Measurements from ENCODE around the gene ZNF462.
A peak's percentile ranks its signal among the peaks of the same experiment; 100 is the strongest.
"Not testable (repeated sequence)": the region's sequence is repeated elsewhere in the genome, so short reads cannot be mapped to it uniquely, and the experiment has no call there.

The ZNF462 gene

DNA sequence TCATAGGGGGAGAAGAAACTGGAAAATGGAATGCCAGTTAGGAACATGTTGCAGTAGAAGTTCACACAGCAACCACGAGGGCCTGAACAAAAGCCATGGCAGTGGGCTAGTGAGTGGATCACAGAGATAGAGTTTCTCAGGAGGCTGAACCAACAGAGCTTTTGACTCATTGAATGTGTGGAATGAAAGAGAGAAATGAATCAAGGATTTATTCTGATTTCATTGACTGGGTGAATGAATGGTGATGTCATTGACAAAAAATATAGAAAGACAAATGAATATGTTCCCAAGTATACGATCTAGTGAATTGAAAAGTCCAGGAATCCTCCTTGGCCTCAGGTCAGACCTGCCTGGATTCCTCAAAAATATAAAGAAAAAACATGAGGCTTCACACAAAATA lies 99.2 kb downstream of the ZNF462 start:
- no peak for DNase-seq

DNA sequence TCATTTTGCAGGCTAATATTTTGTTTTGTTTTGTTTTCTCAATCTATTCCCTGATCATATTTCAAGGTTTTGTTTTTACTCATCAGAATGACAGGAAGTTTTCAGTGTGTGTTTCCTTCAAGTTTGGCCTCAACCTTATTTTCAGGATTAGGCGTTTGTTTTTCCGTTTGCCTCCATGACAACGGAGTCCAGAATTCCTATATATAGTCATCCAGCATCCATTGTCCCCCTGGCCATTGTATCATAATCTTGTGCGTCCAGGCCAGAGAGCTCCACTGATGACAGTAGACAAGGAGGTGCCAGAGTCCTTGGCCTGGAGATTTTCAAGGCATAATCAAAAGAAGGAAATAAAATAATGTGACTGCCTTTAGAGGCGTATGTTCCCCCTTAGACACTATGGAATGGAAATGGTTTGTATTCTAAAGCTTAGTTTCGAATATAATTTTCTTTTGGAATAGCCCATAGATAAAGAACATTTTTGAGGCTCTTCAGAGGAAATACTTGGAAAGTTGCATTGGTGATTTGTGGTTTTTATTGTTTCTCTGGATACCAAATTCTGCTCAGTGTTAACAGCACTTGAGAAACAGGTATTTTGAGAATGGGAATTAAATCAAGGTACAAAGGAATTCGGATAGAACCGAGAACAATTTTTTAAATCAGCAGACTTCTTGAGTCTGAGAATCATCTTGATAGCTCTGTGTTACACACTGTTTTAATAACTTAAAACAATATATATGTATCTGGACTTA lies 99.8 kb downstream of the ZNF462 start:
- DNase-seq: no peak

DNA sequence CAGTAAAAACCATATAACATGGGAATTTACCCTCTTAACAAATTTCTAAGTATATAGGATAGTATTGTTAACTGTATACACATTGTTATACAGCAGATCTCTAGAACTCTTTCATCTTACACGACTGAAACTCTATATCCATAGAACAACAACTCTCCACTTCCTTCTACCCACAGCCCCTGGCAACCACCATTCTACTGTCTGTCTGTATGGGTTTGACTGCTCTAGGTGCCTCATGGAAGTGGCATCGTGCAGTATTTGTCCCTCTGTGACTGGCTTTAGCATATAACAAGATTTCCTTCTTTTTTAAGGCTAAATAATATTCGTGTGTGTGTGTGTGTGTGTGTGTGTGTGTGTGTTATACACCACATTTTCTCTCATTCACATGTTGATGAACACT lies 100.7 kb downstream of the ZNF462 start:
- no peak for DNase-seq

DNA sequence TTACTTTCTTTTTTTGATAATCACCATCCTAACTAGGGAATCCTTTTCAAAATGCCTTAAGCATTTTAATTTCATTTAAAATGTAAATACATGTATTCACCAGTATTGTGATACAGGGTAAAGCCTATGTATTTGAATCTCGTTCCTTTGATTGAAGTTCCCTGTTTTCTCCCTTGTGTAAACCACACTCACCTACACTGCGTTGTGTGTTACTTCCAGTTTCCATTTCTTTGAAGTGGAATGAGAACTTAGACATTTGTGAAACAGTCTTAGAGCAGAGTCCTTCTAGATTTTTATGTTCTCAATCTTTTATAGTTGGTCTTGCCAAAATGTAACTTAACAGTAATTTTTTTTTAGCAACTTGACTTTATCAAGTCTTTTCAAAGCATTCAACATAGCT lies 101.4 kb downstream of the ZNF462 start:
- no peak for DNase-seq

DNA sequence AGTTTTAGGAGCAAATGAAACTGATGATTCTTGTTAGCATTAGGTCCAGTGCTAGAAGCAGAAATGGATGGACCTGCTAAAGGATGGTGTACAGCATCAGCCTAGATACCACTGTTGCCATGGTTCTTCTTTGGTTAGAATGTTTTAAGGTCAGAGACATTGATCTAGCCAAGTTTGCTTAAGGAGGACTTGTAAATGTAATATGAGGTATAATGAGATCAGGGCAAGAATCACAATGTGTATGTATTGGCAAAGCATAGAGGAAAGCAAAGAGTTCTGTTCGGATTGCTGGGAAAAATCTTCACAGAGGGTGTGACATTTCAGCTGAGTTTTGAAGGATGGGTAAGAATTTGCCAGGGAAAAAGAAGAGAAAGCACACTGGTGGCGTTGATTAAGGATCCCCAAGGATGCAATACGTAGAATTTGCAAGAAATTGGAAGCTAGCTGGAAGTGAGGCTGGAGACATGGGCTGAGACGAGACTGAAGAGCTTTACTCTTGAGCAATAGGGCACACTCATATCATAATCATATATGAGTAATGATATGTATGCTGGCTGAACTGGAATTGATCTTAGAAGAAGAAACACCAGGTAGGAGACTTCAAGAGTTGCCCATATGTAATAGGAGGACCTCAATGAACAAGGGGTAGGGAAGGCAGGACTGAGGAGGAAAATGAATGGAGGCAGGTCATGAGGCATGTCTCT lies 102.0 kb downstream of the ZNF462 start:
- no peak for DNase-seq

DNA sequence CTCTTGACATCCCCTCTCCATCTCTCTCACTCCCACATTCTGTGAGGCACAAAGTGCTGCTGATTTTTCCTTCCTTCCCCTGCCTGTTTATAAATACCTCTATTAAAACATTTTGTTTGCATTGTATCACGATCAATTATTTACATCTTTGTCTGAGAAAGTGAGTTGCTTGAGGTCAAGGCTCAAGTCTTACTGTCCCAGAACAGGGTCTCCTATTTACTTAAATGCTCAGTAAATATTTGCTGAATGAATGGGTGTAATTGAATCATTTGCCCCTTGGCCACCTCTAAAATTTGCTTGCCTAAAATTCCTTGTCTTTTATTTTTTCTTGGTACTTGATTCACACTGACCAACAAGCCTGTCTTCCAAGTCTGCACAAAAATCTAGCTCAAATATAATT lies 103.5 kb downstream of the ZNF462 start:
- DNase-seq: no peak

DNA sequence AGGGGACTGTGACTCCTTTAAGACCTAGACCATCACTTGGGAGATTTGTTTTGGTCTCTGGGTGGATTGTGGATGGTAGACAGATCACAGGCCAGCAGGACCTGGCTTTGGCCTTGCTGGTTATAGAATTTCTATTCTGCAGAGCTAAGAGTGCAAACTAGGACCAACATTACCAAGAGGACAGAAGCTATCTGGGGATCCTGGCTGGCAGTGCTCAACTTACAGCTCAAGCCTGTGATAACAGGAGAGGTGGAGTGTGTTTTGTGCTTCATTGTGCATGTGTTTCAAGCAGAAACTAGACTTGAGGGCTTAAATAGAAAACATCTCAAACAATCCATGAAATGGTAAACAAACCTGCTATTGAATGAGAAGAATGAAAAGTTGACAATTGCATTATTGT lies 106.7 kb downstream of the ZNF462 start:
- DNase-seq: peak in 1 of 51 donors; percentile 53

DNA sequence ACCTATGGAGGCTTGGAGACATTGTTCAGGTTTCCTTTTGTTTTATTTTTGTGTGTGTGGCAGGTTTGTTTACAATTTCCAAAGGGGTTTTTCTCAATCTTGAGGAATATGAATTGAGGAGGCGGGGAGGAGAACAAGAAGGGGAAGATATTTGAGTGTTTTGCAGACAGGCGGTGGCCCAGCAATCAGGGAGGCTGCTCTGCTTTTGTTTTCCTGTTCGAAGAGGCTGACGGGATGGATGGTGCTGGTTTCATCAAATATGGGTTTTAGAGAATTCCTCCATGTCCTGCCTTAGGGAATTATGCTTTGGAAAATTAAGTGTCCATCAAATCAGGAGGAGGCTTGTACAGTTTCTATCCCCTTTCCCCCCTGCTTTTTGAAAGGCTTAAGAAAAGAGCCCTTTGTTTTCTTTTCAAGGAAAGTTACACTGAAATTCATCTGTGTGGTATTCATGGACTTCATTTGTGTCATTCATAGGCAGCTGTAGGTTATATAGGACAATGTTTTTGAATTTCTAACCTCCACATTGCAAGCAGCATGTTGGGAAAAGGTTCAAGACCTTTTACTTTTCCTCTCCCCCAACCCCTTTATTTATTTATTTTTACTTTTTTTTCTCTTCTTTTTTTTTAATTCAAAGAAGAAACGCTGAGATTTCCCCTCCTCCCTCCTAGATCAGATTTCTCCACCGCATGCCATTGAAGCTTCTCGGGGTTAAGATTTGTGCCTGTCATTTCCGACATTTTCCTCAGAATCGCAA lies 107.4 kb downstream of the ZNF462 start:
- DNase-seq: peak in 2 of 51 donors; percentile 4 to 53

DNA sequence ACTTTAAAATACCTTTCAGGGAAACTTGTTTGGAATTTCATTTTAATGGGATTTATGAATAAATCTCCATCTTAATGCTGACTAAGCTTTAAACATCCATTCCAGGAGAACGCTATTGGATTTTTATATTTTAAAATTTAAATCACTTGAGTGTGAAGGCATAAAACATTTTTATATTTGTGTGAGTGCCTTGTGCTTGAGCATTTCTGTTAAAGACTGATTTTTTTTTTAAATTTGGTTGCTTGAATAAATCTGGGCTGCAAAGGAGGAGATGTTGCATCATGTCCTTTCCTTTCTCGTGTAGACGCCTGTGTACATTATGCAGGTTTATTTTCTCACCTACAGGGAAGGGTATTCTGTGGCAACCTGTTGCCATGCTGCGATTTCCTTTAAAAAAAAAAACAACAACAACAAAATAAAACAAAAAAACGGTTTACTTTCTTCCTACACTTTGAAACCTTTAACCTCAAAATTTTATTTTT lies 108.1 kb downstream of the ZNF462 start:
- DNase-seq: no peak

DNA sequence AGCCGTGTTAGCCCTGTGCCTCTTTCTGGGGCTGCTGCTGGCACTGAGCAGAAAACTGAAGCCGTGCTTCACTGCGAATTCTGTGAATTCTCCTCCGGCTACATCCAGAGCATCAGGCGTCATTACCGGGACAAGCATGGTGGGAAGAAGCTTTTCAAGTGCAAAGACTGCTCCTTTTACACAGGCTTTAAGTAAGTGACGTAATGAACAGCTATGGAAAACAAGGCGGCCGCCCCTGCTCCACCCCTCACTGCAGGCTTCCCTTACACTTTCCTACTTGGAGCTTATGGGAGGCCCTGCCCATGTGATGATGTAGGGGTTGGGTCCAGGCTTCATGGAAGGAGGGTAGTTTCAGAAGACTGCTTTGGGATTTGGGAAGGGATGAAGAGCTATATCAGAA lies 109.1 kb downstream of the ZNF462 start:
- peak in 4 of 51 donors; percentile 1 to 11 (median 6) for DNase-seq

DNA sequence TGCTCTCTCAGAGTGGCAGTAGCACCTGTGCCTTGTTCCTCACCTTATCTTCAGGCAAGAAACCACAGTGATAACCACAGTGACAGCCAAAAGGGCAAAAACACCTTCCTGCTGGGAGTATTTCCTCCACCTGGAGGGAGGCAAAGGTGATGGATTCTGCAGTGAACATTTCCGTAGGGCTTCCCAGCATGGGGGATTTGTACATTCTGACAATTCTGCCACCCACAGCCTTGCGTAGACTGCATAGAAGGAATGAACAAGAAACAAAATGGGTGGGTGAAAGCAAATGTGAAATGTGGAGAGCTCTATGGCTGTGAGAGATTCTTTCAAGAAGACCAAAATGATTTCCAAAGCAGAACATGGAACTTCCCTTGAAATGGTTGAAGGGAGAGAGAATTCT lies 111.4 kb downstream of the ZNF462 start:
- no peak for DNase-seq

DNA sequence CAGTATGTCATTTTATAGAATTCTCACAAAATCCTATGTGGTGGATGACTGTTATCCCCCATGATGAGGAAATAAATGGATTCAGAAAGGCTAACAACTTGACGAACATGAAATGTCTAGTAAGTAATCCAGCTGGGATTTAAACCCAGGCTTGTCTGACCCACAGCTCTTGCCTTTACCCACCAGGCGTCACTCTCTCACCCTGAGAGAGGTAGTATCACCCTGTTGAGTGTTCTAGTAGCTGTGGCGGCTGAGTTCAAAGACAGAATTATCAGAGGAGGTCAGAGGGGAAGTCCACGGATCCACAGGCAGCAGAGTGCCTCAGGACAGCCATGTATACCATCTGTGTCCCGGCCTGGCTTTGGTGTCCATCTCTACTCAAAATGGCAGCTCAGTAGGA lies 113.8 kb downstream of the ZNF462 start:
- DNase-seq: no peak

DNA sequence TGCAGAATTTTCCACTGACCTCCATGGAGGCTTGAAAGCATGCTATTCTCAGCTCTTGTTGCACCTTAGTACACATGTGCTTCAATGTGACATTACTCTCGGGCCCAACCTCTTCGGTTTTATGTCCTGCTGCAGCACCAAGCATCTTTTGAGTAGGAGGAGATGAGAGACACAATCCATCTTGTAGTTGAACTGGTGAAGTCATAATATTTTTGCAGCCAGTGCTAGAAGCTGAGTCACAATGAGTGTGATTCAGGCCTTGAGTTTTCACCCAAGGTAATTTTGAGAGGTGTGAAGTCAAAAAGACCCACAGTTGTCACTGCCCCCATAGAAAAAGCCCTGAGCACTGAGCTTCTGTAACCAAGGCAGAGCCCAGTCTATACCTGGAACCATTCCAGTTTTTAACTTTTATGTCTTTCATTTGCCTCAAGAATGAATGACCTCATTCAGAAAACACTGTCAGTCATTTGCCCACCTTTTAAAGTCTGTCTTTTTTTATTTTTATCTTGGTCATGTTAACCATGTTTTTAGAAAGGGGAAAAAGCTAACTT lies 117.7 kb downstream of the ZNF462 start:
- DNase-seq: peak in 1 of 51 donors; percentile 14

DNA sequence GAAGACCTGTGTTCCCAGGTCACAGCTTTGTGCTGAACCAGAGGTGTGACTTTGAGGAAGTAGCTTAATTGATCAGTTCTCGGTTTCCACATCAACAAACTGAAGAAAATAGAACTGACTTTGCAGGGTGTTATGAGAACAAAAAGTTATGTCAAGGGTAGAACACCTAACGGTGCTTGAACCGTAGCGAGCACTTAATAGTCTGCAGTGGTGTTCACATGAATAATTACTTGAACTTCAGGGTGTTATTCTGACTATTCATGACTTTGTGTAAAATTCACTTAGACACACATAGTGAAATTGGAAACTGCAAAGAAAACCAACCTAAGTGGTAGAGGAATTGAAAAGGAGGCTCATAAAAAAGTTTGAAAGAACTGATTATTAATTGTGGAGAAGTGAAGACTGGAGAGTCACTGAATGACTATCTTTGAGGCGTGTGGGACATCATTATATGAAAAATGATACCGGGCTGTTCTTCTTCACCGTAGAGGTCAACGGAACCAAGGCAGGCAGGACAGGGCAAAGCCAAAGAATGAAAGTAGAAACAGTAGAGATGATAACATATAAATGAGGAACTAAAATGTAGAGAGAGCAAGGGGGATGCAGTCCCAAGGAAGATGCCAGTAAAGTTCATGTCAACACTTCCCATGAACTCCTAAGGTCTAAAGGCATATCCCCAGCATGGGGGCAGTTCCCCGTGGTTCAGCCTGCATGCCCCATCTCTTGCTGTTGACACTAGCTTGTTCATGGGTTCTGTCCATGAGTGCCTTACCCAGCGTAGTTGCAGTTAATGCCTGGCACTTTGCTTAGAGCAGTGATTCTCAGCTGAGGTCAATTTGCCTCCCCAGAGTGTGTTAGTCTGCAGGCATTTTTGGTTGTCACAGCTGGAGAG lies 118.7 kb downstream of the ZNF462 start:
- no peak for DNase-seq

DNA sequence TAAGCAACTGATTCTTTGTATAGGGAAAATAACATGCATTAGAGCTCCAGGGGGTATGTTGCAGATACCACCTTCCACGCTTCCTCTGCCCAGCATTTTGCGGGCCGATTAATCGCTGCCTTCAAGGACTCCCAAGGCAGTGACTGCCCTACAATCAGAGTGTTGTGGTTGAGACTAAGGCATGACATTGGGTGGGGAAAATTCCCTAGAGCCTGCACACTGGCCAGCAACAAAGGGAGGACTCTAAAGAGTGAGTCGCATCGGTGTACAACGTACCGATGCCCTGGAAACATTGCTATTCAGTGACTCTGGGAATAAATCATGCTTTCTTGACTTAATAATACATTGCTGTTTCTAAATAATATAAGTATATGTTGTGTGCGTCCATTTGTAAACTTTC lies 119.7 kb downstream of the ZNF462 start:
- no peak for DNase-seq

DNA sequence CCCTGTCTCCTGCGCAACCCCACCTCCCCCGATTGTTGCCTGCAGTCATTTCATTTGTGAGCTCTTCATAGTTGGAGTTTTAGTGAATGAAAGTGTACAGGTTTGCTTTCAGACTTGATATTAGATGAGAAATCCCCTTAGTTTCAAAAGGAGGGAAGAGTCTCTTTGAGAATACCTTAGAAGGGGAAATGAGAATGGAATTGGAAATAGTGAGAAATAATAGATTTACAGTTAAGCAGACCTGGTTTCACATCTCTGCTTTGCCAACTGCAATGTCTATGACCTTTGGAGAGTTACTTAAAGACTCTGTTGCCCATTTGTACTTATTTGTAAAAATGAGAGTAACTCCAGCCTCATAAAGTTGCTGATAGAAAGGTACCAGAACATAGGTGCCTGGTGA lies 120.4 kb downstream of the ZNF462 start:
- DNase-seq: no peak

DNA sequence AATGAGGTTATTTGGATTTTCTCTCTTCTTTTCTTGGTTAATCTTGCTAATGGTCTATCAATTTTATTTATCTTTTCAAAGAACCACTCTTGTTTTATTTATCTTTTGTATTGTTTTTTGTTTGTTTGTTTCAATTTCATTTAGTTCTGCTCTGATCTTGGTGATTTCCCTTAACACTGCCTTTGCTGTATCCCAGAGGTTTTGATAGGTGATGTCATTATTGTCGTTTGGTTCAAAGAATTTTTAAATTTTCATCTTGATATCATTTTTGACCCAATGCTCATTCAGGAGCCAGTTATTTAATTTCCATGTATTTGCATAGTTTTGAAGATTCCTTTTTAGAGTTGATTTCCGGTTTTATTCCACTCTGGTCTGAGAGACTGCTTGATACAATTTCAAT lies 126.9 kb downstream of the ZNF462 start:
- not testable (repeated sequence) for DNase-seq

DNA sequence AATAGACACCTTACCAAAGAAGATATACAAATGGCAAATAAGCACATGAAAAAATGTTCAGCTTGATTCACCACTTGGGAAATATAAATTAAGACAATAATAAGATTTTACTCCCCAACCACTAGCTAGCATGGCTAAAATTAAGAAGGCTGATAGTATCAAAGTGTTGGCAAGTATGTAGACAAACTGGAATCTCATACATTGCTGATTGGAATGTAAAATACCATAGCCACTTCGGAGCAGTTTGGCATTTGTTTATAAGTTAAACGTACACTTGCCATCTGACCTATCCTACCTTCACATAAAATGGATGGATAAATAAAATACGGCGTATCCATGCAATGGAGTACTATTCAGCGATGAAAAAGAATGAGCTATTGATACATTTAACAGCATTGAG lies 129.2 kb downstream of the ZNF462 start:
- DNase-seq: no peak

DNA sequence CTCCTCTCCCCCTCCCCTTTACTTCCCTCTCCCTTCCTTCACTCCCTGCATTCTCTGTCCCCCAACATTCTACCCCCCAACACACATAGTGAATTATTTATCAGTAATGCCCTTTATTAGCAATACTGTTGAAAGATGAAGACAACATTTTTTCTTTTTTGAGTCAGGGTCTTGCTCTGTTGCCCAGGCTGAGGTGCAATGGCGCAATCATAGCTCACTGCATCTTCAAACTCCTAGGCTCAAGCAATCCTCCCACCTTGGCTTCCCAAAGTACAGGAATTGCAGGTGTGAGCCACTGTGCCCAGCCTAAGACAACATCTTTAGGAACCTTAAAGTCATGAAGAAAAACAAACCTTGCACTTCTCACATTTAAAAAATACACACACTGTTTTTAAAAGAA lies 130.6 kb downstream of the ZNF462 start:
- DNase-seq: no peak

DNA sequence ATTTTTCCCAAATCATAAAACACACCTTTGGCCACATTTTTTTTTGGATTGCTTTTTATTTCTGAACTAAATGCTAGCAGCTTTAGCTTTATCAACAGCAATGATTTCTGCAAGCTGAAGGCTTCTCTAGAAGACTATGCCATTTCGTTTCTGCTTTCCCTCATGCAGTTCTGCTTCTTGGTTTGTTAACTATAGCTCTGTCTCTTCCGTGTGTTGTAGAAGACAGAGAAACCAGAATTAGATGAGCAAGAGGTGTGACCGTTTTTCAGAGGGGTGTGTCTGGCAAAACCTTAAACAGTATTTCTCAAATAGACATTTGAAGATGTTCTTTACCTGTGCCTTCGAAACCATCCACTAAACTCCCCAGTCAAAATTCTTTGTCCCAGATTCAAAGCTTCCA lies 131.5 kb downstream of the ZNF462 start:
- no peak for DNase-seq

DNA sequence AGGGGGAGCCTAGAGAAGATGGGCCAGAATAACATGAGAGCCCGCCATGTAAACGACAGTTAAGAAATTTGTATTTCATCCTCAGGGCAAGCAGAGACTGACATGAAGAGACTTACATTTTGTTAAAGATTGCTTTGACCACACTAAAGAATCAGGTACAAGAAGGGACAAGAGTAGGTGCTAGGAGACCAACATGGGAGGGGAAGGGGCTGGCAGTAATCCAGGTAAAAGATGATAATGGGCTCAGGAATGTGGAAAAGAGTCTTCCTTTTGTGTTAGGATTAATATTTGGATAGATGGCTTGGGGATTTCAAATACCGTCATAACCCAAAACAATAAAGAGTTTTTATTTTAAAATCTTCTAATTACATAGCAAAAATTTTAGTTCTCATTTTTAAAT lies 137.3 kb downstream of the ZNF462 start:
- DNase-seq: no peak
